COLO668 (cell line): ENCODE measurements around the gene SEMA6C.
"Not testable (repeated sequence)": the region's sequence is repeated elsewhere in the genome, so short reads cannot be mapped to it uniquely, and the experiment has no call there.

ENCODE experiments used
- DNase-seq: peaks from one replicate; lab custom pipeline; 2025; ENCODE audit not compliant: unreplicated experiment; lab: John Stamatoyannopoulos, UW

The SEMA6C gene

GRCh38 chr1:151132335-151133017 is 14.0 kb downstream of the SEMA6C start:
- DNase-seq: no peak

- DNase-seq: peak; percentile 58
Observed at GRCh38 chr1:151131701-151132334, 14.6 kb downstream of the SEMA6C start.

- peak; percentile 89 for DNase-seq
Observed at GRCh38 chr1:151130987-151131586, 15.3 kb downstream of the SEMA6C start.

- DNase-seq: no peak
Observed at GRCh38 chr1:151128800-151129199, 17.6 kb downstream of the SEMA6C start.

- no peak for DNase-seq
Observed at GRCh38 chr1:151124763-151125403, 21.5 kb downstream of the SEMA6C start.

GRCh38 chr1:151113877-151114276 is 32.6 kb downstream of the SEMA6C start:
- DNase-seq: no peak

- no peak for DNase-seq
Observed at GRCh38 chr1:151108331-151108730, 38.1 kb downstream of the SEMA6C start.

- no peak for DNase-seq
Observed at GRCh38 chr1:151106894-151107293, 39.5 kb downstream of the SEMA6C start.

- DNase-seq: no peak
Observed at GRCh38 chr1:151104630-151105029, 41.8 kb downstream of the SEMA6C start.

GRCh38 chr1:151098126-151098525 is 48.3 kb downstream of the SEMA6C start:
- DNase-seq: no peak

- not testable (repeated sequence) for DNase-seq
Observed at GRCh38 chr1:151097426-151097825, 49.0 kb downstream of the SEMA6C start.

- no peak for DNase-seq
Observed at GRCh38 chr1:151085953-151086559, 60.4 kb downstream of the SEMA6C start.
